IgD-negative memory B cell (primary cell): ENCODE results near the gene LRRC40. TPM values are rescaled to one million over a fixed set of nuclear protein-coding genes. Genes with fewer than 3 reads are reported as not detected.
"Not testable (repeated sequence)": the region's sequence is repeated elsewhere in the genome, so short reads cannot be mapped to it uniquely, and the experiment has no call there.

Experiments used
- H3K27ac Mint-ChIP-seq, 3 donors: one replicate each; pipeline ENCODE4 v1.8.0; 2020 to 2022; ENCODE audit warnings: mild to moderate bottlenecking in 3 of 3, mixed read lengths in 3 of 3, moderate library complexity in 1 of 3
- H3K27me3 Mint-ChIP-seq: one replicate; pipeline ENCODE4 v1.8.0; 2021; ENCODE audit warnings: mixed read lengths
- H3K36me3 Mint-ChIP-seq: one replicate; pipeline ENCODE4 v1.8.0; 2020; ENCODE audit warnings: mild to moderate bottlenecking, mixed read lengths
- H3K4me1 Mint-ChIP-seq, 3 donors: one replicate each; pipeline ENCODE4 v1.8.0; 2020 to 2022; ENCODE audit warnings: mixed read lengths in 3 of 3, mild to moderate bottlenecking in 1 of 3
- H3K4me3 Mint-ChIP-seq, 4 donors: one replicate each; pipeline ENCODE4 v1.8.0; 2020 to 2022; ENCODE audit warnings: mild to moderate bottlenecking in 4 of 4, mixed read lengths in 4 of 4, moderate library complexity in 3 of 4
- H3K9me3 Mint-ChIP-seq, 3 donors: one replicate each; pipeline ENCODE4 v1.8.0; 2020 to 2021; ENCODE audit warnings: mixed read lengths in 3 of 3, mild to moderate bottlenecking in 1 of 3
- polyA plus RNA-seq: library from polyadenylated mRNA; unstranded; fragments of 300-500 nt; fragmentation: Illumina TruSeq; gene quantifications from one replicate; pipeline ENCODE4 v1.2.3, GENCODE V29; 2021

The LRRC40 gene
- polyA plus RNA-seq, 1 donor from 2014 or later = 6.0 TPM

DNA sequence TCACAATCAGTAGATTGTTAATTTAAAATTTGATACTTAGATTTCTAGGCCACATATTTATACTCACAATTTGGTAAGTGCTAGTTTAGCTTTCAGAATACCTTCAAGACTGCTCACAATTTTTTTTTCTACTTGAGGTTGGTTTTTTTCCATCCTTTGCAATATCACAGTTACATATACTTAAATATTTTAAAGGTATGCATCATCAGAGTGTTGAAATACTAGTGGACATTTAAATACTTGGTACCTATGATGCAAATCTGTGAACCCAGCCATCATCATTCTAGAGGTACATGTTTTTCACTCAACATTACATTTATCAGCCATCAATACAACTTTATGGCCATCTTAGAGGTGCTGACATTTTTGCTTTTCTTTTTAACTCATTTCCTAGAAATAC lies 6.2 kb upstream of the LRRC40 start:
- Mint-ChIP-seq H3K4me1 (peaks cover 18 to 26% (median 22%) of the 10 kb centered on the region in 3 donors), H3K27me3 (no peaks in the 10 kb centered on the region)

DNA sequence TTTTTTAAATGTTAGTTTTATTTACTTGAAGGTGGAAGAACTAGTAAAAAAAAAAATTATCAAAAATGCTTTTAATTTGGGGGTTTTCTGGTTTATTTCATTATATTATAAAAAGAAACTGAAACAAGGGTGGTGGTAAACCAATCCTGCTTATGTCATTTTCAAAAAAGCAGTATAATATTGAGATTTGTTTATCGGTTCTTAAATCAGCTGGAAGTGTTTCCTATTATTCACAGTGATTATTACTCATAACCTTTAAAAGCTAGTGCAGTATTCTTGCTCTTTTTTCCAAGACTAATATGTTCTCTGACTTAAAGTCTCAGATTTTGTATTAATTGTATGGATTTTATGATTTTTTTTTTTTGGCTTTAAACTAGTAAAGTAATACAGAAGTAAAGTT lies 5.4 kb upstream of the LRRC40 start:
- Mint-ChIP-seq H3K27me3 (no peaks in the 10 kb centered on the region), H3K9me3 (no peaks in the 10 kb centered on the region), H3K36me3 (peaks cover 1% of the 10 kb centered on the region), H3K4me1 (peaks cover 18 to 30% (median 29%) of the 10 kb centered on the region in 3 donors), H3K4me3 (peak overlapping the region in 1 of 4 donors; percentile 26), H3K27ac (no peak overlapping the region)

More for the DNA sequence above, 6.2 kb upstream of the LRRC40 start:
- Mint-ChIP-seq H3K4me3 (no peak overlapping the region), H3K36me3 (peaks cover 1% of the 10 kb centered on the region), H3K9me3 (no peaks in the 10 kb centered on the region), H3K27ac (no peak overlapping the region)

DNA sequence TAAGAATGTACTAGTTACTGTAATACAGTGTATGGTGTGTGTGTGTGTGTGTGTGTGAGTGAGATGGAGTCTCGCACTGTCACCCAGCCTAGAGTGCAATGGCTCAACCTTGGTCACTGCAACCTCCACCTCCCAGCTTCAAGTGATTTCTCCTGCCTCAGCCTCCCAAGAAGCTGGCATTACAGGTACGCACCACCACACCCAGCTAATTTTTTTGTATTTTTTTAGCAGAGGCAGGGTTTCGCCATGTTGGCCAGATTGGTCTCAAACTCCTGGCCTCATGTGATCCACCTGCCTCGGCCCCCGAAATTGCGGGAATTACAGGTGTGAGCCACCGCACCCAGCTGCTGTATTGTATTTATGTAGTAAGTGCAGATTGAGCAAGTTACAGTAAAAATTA lies 2.9 kb upstream of the LRRC40 start:
- Mint-ChIP-seq H3K4me3 (peak overlapping the region in 1 of 4 donors; percentile 67), H3K27ac (peak overlapping the region in 2 of 3 donors; percentile 35 to 64), H3K9me3 (no peaks in the 10 kb centered on the region), H3K4me1 (peaks cover 35 to 51% (median 47%) of the 10 kb centered on the region in 3 donors), H3K36me3 (peaks cover 1% of the 10 kb centered on the region), H3K27me3 (no peaks in the 10 kb centered on the region)

DNA sequence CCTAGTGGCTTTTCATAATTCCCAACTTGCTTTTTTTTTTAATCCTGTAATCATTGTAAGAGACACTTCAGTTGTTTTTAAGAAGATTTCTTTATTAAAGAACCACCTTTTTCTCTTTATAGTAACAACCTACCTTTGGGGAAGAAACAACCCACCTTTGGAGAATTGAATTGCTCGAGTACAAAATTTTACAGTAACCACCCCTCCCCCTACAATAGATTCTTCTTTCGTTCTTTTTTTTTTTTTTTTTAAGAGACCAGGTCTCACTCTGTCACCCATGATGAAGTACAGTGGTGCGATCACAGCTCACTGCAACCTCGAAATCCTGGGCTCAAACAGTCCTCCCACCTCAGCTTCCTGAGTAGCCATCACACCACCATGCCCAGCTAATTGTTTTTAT lies 2.1 kb upstream of the LRRC40 start:
- Mint-ChIP-seq H3K36me3 (no peaks in the 10 kb centered on the region), H3K4me3 (peak overlapping the region in 3 of 4 donors; percentile 79 to 100 (median 85)), H3K9me3 (no peaks in the 10 kb centered on the region), H3K27me3 (no peaks in the 10 kb centered on the region), H3K4me1 (peaks cover 41 to 53% (median 52%) of the 10 kb centered on the region in 3 donors), H3K27ac (peak overlapping the region in 2 of 3 donors; percentile 57 to 87)

DNA sequence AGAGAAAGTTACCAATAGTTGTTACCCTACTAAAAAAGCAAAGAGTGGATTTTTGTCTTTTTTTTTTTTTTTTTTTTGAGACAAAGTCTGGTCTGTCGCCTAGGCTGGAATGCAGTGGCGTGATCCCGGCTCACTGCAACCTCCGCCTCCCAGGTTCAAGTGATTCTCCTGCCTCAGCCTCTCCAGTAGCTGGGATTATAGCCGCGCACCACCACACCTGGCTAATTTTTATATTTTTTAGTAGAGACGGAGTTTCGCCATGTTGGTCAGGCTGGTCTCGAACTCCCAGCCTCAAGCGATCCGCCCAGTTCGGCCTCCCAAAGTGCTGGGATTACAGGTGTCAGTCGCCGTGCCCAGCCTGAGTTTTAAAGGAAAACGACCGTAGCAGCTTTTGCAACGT lies 1.5 kb upstream of the LRRC40 start:
- H3K36me3 Mint-ChIP-seq, H3K9me3 Mint-ChIP-seq, H3K27me3 Mint-ChIP-seq: not testable (repeated sequence)
- H3K4me1 Mint-ChIP-seq = peaks cover 47 to 57% (median 53%) of the 10 kb centered on the region in 3 donors
- H3K4me3 Mint-ChIP-seq = peak overlapping the region; percentile 96 to 100 (median 99)
- peak overlapping the region in 2 of 3 donors; percentile 97 to 99 for H3K27ac Mint-ChIP-seq

DNA sequence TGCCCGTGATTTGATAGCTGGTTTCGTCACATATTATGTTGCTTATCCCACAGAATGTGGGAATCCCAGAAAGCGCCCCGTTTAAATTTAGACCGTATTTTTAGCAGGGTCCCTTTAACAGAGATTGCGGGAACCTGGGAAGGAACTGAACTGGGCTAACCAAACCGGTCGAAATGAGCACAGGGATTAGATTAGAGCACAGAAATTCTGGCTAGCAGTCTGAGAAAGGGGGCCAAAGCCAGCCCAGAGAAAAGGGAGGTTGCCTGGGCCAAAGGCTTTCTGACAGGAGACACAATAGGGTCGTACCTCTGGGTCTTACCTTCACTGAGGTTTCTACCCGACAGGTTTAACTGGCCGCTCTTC lies 327 bp downstream of the LRRC40 start:
- Mint-ChIP-seq H3K4me1 (peaks cover 47 to 57% (median 56%) of the 10 kb centered on the region in 3 donors), H3K27me3 (no peaks in the 10 kb centered on the region), H3K9me3 (no peaks in the 10 kb centered on the region), H3K4me3 (peak overlapping the region; percentile 96 to 100 (median 99)), H3K27ac (peak overlapping the region; percentile 97 to 99 (median 99)), H3K36me3 (no peaks in the 10 kb centered on the region)

DNA sequence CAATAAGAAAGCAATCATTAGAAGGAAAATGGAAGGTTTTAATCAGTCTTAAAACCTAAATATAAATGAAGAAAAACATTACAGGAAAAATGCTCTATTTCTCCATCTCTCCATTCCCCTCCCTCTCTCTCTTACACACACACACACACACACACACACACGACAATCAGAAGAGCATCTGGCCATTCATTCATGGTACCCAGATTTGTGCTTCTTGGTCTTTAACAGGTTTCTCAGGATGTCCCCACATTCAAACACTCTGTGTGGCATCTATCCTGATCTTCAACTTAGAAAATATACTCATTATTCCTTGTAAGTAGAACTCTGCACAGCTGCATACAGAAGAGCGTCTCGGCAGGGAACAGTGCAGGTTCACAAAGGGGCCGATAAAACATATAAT lies 779 bp downstream of the LRRC40 start:
- Mint-ChIP-seq H3K36me3 (no peaks in the 10 kb centered on the region), H3K27ac (peak overlapping the region; percentile 97 to 99 (median 99)), H3K27me3 (no peaks in the 10 kb centered on the region), H3K4me3 (peak overlapping the region; percentile 96 to 100 (median 99)), H3K9me3 (no peaks in the 10 kb centered on the region), H3K4me1 (peaks cover 42 to 57% (median 52%) of the 10 kb centered on the region in 3 donors)

DNA sequence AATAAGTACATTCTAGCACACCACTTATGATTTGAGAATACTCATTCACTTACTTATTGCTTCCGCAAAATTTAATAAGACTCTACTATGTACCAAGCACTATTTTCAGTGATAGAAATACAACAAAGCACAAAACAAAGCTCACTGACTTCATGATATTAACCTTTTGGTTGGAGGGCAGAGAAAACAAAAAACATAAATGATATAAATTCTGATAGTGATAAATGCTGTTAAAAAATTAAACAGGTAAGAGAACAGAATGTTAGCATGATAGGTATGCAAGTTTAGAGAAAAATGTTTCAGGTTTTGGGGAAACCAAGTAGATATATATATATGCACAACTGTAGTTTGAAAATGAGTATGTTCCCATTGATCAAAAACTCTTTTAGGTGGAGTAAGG lies 1.2 kb downstream of the LRRC40 start:
- Mint-ChIP-seq H3K9me3 (no peaks in the 10 kb centered on the region), H3K27ac (peak overlapping the region; percentile 97 to 99 (median 99)), H3K4me1 (peaks cover 39 to 54% (median 49%) of the 10 kb centered on the region in 3 donors), H3K27me3 (no peaks in the 10 kb centered on the region), H3K36me3 (peaks cover 2% of the 10 kb centered on the region), H3K4me3 (peak overlapping the region; percentile 96 to 100 (median 99))

DNA sequence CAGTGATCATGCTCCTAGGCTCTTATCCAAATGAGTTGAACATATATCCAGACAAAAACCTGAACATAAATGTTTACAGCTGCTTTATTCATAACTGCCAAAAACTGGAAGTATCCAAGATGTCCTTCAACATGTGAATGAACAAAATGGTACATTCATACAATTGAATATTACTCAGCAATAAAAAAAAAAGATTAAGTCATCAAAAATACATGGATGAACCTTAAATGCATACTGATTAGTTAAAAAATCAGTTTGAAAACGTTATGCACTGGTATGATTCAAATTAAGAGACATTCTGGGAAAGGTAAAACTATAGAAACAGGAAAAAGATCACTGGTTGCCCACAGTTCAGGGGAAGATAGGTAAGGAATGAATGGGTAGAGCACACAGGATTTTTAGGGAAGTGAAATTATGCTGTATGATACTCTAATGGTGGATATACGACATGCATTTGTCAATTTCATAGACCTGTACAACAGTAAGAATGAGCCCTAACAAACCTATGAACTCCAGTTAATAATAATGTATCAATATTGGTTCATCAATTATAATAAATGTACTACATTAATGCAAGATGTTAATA lies 3.1 kb downstream of the LRRC40 start:
- no peaks in the 10 kb centered on the region for H3K9me3 Mint-ChIP-seq
- H3K27ac Mint-ChIP-seq = peak overlapping the region in 2 of 3 donors; percentile 3 to 35
- no peak overlapping the region for H3K4me3 Mint-ChIP-seq
- peaks cover 35 to 47% (median 41%) of the 10 kb centered on the region in 3 donors for H3K4me1 Mint-ChIP-seq
- no peaks in the 10 kb centered on the region for H3K27me3 Mint-ChIP-seq
- H3K36me3 Mint-ChIP-seq = peaks cover 2% of the 10 kb centered on the region

DNA sequence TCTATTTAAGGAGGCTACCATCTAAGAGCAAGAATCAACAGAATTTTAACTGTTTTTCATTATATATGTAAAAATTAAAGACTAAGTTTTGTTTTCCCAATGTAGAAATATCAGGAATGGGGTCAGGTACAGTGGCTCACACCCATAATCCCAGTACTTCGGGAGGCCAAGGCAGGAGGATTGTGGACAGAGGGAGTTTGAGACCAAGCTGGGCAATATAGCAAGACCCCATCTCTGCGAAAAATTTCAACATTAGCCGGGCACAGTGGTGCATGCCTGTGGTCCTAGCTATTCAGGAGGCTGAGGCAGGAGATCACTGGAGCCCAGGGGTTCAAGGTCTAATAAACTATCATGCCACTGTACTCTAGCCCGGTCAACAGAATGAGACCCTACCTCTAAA lies 5.3 kb downstream of the LRRC40 start:
- Mint-ChIP-seq H3K27me3 (no peaks in the 10 kb centered on the region), H3K4me3 (peak overlapping the region in 1 of 4 donors; percentile 83), H3K9me3 (no peaks in the 10 kb centered on the region), H3K36me3 (peaks cover 2% of the 10 kb centered on the region), H3K27ac (no peak overlapping the region), H3K4me1 (peaks cover 28 to 38% (median 31%) of the 10 kb centered on the region in 3 donors)

DNA sequence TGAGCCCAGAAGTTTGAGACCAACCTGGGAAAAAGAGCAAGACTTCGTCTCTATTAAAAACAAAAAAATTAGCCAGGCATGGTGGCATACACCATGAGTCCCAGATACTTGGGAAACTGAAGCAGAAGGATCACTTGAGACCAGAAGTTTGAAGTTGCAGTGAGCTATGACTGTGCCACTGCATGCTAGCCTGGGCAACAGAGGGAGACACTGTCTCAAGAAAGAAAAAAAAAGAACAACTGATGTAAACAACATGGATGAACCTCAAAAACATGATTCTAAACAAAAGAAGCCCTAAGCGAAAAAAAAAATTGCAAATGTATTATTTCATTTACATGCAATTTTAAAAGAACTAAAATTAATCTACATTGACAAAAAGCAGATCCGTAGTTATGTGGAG lies 9.0 kb downstream of the LRRC40 start:
- H3K4me3 Mint-ChIP-seq = no peak overlapping the region
- peaks cover 0 to 2% (median 0%) of the 10 kb centered on the region in 3 donors for H3K9me3 Mint-ChIP-seq
- H3K27ac Mint-ChIP-seq = no peak overlapping the region
- H3K36me3 Mint-ChIP-seq = peaks cover 9% of the 10 kb centered on the region
- H3K27me3 Mint-ChIP-seq = no peaks in the 10 kb centered on the region
- peaks cover 7 to 8% (median 8%) of the 10 kb centered on the region in 3 donors for H3K4me1 Mint-ChIP-seq

DNA sequence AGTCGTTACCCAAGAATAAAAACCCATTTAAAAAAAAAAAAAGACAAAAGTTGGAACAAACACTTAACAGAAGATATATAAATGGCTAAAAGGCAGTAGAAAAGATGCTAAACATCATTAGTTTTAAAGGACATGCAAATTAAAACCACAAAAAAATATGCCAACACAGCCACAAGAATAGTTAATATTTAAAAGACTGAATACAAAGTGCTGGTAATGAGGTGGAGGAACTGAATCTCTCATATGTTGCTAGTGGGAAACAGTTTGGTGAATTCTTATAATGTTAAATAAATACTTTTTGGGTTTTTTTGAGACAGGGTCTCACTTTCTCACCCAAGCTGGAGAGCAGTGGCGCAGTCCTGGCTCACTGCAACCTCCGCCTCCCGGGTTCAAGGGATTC lies 10.0 kb downstream of the LRRC40 start:
- no peak overlapping the region for H3K27ac Mint-ChIP-seq
- H3K27me3 Mint-ChIP-seq = no peaks in the 10 kb centered on the region
- H3K4me1 Mint-ChIP-seq = peaks cover under 1 to 7% (median 5%) of the 10 kb centered on the region in 3 donors
- no peak overlapping the region for H3K4me3 Mint-ChIP-seq
- peaks cover 0 to 2% (median 0%) of the 10 kb centered on the region in 3 donors for H3K9me3 Mint-ChIP-seq
- peaks cover 11% of the 10 kb centered on the region for H3K36me3 Mint-ChIP-seq

DNA sequence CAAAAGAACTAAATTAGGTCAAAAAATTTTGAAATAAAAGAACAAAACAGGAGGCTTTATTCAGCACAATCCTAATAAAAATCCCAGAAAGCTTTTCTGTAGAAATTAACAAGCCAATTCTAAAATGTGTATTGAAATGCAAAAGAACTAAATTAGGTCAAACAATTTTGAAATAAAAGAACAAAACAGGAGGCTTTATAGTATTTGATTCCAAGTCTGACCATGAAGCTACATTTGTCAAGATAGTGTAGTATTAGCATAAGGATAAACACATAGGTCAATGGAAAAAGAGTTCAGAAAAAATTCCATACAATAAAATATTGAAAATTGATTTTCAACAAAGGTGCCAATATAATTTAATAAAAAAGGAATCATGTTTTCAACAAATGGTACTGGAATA lies 10.8 kb downstream of the LRRC40 start:
- Mint-ChIP-seq H3K4me3 (no peak overlapping the region), H3K27ac (no peak overlapping the region), H3K36me3 (peaks cover 11% of the 10 kb centered on the region), H3K9me3 (peaks cover 0 to 2% (median 0%) of the 10 kb centered on the region in 3 donors), H3K4me1 (peaks cover 0 to 10% (median 5%) of the 10 kb centered on the region in 3 donors), H3K27me3 (no peaks in the 10 kb centered on the region)

DNA sequence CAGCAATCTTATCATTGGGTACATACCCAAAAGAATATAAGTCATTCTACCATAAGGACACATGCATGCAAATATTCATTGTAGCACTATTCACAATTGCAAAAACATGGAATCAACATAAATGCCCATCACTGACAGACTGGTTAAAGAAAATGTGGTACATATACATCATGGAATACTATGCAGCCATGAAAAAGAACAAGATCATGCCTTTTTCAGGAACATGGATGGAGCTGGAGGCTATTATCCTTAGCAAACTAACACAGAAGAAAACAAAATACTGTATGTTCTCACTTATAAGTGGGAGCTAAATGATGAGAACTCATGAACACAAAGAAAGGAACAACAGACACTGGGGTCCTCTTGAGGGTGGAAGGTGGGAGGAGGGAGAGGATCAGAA lies 12.9 kb downstream of the LRRC40 start:
- Mint-ChIP-seq H3K27ac (peak overlapping the region in 1 of 3 donors; percentile 51), H3K4me1 (peaks cover 0 to 11% (median 9%) of the 10 kb centered on the region in 3 donors), H3K36me3 (peaks cover 14% of the 10 kb centered on the region)
- not testable (repeated sequence) for H3K9me3 Mint-ChIP-seq, H3K27me3 Mint-ChIP-seq, H3K4me3 Mint-ChIP-seq

DNA sequence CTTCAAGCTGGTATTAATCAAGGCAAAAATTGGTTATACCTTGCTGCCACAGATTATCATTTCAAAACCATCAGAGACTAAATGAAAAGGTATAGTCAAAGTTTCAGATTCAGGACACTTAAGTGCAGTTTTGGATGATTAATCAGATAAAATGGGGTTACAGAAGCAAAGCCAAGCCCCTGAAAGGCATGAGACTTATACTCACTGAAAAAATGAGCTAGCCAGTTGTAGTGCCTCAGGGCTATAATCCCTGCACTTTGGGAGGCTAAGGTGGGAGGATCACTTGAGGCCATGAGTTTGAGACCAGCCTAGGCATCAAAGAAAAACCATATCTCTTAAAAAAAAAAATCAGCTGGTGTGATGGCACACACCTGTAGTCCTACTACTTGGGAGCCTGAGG lies 15.2 kb downstream of the LRRC40 start:
- Mint-ChIP-seq H3K4me3 (no peak overlapping the region), H3K27me3 (no peaks in the 10 kb centered on the region), H3K27ac (no peak overlapping the region), H3K4me1 (peaks cover 0 to 11% (median 8%) of the 10 kb centered on the region in 3 donors), H3K36me3 (peaks cover 17% of the 10 kb centered on the region), H3K9me3 (peaks cover 0 to 2% (median 0%) of the 10 kb centered on the region in 3 donors)

DNA sequence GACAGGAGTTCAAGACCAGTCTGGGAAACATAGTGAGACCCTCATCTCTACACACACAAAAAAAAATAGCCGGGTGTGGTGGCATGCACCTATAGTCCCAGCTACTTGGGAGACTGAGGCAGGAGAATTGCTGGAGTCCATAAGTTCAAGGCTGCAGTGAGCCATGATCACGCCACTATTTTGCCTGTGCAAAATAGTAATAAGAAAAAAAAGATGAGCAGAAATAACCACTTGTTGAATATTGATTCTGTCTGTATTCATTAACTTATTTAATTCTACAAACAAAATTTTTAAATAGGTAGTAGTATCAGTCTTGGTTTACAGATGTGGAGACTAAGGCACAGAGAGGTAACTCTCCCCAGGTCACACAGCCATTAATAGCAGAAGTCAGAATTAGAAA lies 16.9 kb downstream of the LRRC40 start:
- Mint-ChIP-seq H3K4me1 (peaks cover 0 to 10% (median 7%) of the 10 kb centered on the region in 3 donors), H3K4me3 (no peak overlapping the region), H3K27ac (no peak overlapping the region), H3K9me3 (peaks cover 0 to 2% (median 0%) of the 10 kb centered on the region in 3 donors), H3K36me3 (peaks cover 17% of the 10 kb centered on the region), H3K27me3 (no peaks in the 10 kb centered on the region)
